ENCODE measurements around the gene OTOS. TPM values are rescaled to one million over a fixed set of nuclear protein-coding genes. Genes with fewer than 3 reads are reported as not detected.

OTOS gene
- total and polyA plus RNA-seq, 2 of the 13 experiments (the other 11 are each of a cell fraction or from before 2014, with no cell fraction given), result not detected

DNA sequence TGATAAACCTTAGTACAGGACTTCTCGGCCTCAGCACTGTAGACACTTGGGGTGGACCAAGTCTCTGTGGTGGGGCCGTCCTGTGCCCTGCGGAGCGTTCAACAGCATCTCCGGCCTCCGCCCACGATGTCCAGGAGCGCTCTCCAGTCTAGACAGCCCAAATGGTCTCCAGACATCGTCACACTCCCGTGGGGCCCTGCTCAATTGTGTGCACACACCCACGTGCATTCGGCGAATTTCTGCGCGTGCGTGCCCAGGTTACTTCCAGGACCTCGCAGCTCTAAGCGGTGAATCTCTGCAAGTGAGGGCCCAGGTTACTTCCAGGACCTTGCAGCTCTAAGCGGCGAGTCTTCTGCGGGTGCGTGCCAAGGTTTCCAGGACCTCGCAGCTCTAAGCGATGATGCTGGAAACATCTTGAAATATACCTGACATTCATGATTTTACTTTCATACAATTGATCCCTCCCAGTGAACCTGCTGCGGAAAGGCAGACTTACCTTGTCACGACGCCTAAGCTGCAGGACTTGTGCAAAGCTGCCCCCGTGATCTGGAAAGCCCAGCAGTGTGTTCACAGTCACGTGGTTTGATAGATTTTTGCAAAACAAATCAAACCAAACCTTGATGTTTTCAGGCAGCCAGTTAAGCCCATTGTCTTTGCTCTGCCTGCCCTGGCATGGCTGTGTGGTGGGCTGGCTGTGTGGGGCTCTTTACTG, 16.1 kb upstream of the OTOS start:
- BruUV-seq (replicated peaks), result no TSS peak
- H3K9ac ChIP-seq (ENCODE audit: insufficient read depth, low read depth, low read length), result no peak overlapping the region
- in situ Hi-C loops (cut with HindIII; ENCODE audit: extremely low pct_ligation_motif_present, low pct_unique_long_range_greater_than_20kb), result no loop called here
- no peak overlapping the region for H3K27ac ChIP-seq (ENCODE audit: extremely low read length, insufficient read depth, low read length)
- H3K27me3 ChIP-seq (ENCODE audit: control insufficient read depth in 1 of 2, insufficient read depth in 2 of 2, low read length in 2 of 2), result peaks cover 7 to 66% of the 10 kb centered on the region in 2 experiments; a peak in 4 of 5 replicates
- no peaks in the 10 kb centered on the region for H3K79me2 ChIP-seq (ENCODE audit: insufficient read depth, low read length)
- no peak overlapping the region for H3K4me2 ChIP-seq (ENCODE audit: low read depth, low read length)
- 52% methylated on average over 19 of the region's 29 CpGs for WGBS (ENCODE audit: low lambda C conversion rate)
- H3K4me3 ChIP-seq (replicated peaks in 1 of 3; ENCODE audit: insufficient read depth in 1 of 3, low read depth in 2 of 3, low read length in 3 of 3), result no peak overlapping the region
- POLR2A ChIA-PET, result no interaction called here
- FAIRE-seq (no peak), DNase-seq (ENCODE audit: low spot score) (no peak), ATAC-seq (no peak)
- H2AFZ ChIP-seq (ENCODE audit: low read length), result no peak overlapping the region
- no peak for TF ChIP-seq FOXP1 (IDR thresholded peaks at IDR 0.05)
- TF ChIP-seq FOXP1 (CRISPR knock-in tag; IDR thresholded peaks at IDR 0.05), result no peak
- no peak for TF ChIP-seq ZNF7 (CRISPR knock-in tag; IDR thresholded peaks at IDR 0.05)
- TF ChIP-seq TBX2 (CRISPR knock-in tag; IDR thresholded peaks at IDR 0.05; ENCODE audit: borderline replicate concordance), result no peak
- peak; percentile 38; the same call in 1 of the 2 replicates for TF ChIP-seq RAD51 (IDR thresholded peaks at IDR 0.05; ENCODE audit: borderline replicate concordance)
- no peak for TF ChIP-seq YY1 (IDR thresholded peaks at IDR 0.05; ENCODE audit: insufficient read depth, insufficient replicate concordance, low read depth, low read length)
- TF ChIP-seq, protein P1, sequence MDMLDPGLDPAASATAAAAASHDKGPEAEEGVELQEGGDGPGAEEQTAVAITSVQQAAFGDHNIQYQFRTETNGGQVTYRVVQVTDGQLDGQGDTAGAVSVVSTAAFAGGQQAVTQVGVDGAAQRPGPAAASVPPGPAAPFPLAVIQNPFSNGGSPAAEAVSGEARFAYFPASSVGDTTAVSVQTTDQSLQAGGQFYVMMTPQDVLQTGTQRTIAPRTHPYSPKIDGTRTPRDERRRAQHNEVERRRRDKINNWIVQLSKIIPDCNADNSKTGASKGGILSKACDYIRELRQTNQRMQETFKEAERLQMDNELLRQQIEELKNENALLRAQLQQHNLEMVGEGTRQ (IDR thresholded peaks at IDR 0.05; ENCODE audit: low read depth, low read length), result peak; percentile 22; the same call in 1 of the 2 replicates
- TF ChIP-seq, protein P1 (CRISPR knock-in tag; IDR thresholded peaks at IDR 0.05; ENCODE audit: borderline replicate concordance), result no peak
- no peak for TF ChIP-seq STAT5B (CRISPR knock-in tag; IDR thresholded peaks at IDR 0.05)
- CTCF ChIA-PET (ENCODE audit: low intra/inter-chr PET ratio, low total read pairs), result no interaction called here
- intact Hi-C loops (cut with micrococcal nuclease; ENCODE audit: unreplicated experiment), result no loop called here
- H3K9me3 ChIP-seq (ENCODE audit: low read length), result no peaks in the 10 kb centered on the region
- no peaks in the 10 kb centered on the region; the same call in 1 of the 2 replicates for H4K20me1 ChIP-seq (ENCODE audit: insufficient read depth, low read length)
- peaks cover 8% of the 10 kb centered on the region for H3K4me1 ChIP-seq (ENCODE audit: insufficient read depth, low read length)
- H3K36me3 ChIP-seq (replicated peaks in 1 of 2; ENCODE audit: control insufficient read depth in 1 of 2, insufficient read depth in 2 of 2, low read length in 2 of 2), result no peaks in the 10 kb centered on the region
